DND-41 (cell line): ENCODE data around the gene STAC.

Experiments used
- CTCF ChIP-seq: IDR thresholded peaks from 2 replicates; pipeline ENCODE4 v1.5.1; 2012; ENCODE audit warnings: borderline replicate concordance, low read length, moderate library complexity, mild to moderate bottlenecking; ENCODE audit not compliant: poor library complexity, severe bottlenecking; ENCODE audit errors: extremely low read depth
- EZH2 ChIP-seq: IDR thresholded peaks from 3 replicates; pipeline ENCODE4 v1.6.1; 2012; ENCODE audit warnings: borderline replicate concordance, low read depth, mild to moderate bottlenecking, moderate library complexity, low read length, inconsistent platforms; ENCODE audit not compliant: severe bottlenecking

GRCh38 chr3:36561601-36562000, 181.3 kb downstream of the STAC start:
- TF ChIP-seq CTCF (no peak), EZH2 (no peak)
